Ectodermal cell (in vitro differentiated cells): Measurements from ENCODE around the gene SEZ6L2.
"Not testable (repeated sequence)": the region's sequence is repeated elsewhere in the genome, so short reads cannot be mapped to it uniquely, and the experiment has no call there.

Source experiments
- H3K27ac ChIP-seq: 2 replicates; pipeline ENCODE4 v1.7.0; 2013; ENCODE audit warnings: mild to moderate bottlenecking, low read depth, low read length; ENCODE audit not compliant: insufficient read depth, poor library complexity, severe bottlenecking
- H3K27me3 ChIP-seq: 2 replicates; pipeline ENCODE4 v1.7.0; 2013; ENCODE audit warnings: mild to moderate bottlenecking, low read length; ENCODE audit not compliant: insufficient read depth, control insufficient read depth, poor library complexity, severe bottlenecking
- H3K36me3 ChIP-seq: one replicate; pipeline ENCODE4 v1.7.0; 2013; ENCODE audit warnings: low read length; ENCODE audit not compliant: control insufficient read depth, insufficient read depth
- H3K4me1 ChIP-seq: one replicate; pipeline ENCODE4 v1.7.0; 2013; ENCODE audit warnings: low read length; ENCODE audit not compliant: control insufficient read depth, insufficient read depth
- H3K4me3 ChIP-seq: 2 replicates; pipeline ENCODE4 v1.7.0; 2013; ENCODE audit warnings: low read depth, low read length, control low read depth; ENCODE audit not compliant: insufficient read depth
- H3K9me3 ChIP-seq: 2 replicates; pipeline ENCODE4 v1.7.0; 2013; ENCODE audit warnings: mild to moderate bottlenecking, low read length, moderate library complexity; ENCODE audit not compliant: control insufficient read depth
- WGBS, 2 experiments: methylation state at CpG; one replicate each; pipeline ENCODE4 v1.1.7; 2013; ENCODE audit warnings: missing lambda C conversion rate in 2 of 2; 5-methylcytosine and 5-hydroxymethylcytosine counted together

The SEZ6L2 gene

GRCh38 chr16:29869067-29869466 lies 30.3 kb downstream of the SEZ6L2 start:
- WGBS, 2 experiments: 93 to 96% methylated on average over 8 of the region's 8 CpGs
- H3K4me3 ChIP-seq, H3K4me1 ChIP-seq, H3K9me3 ChIP-seq, H3K27me3 ChIP-seq, H3K36me3 ChIP-seq, H3K27ac ChIP-seq: not testable (repeated sequence)

- H3K27me3 ChIP-seq: no peaks in the 10 kb centered on the region
- H3K36me3 ChIP-seq: no peaks in the 10 kb centered on the region
- H3K27ac ChIP-seq: no peak overlapping the region
- H3K9me3 ChIP-seq: no peaks in the 10 kb centered on the region
- no peaks in the 10 kb centered on the region for H3K4me1 ChIP-seq
- WGBS, 2 experiments: 90 to 92% methylated on average over 8 of the region's 8 CpGs
- no peak overlapping the region for H3K4me3 ChIP-seq
Measured at GRCh38 chr16:29868396-29869009, 30.8 kb downstream of the SEZ6L2 start.

- no peaks in the 10 kb centered on the region for H3K9me3 ChIP-seq
- H3K4me3 ChIP-seq: no peak overlapping the region
- H3K4me1 ChIP-seq: no peaks in the 10 kb centered on the region
- peaks cover 8% of the 10 kb centered on the region for H3K36me3 ChIP-seq
- H3K27ac ChIP-seq: no peak overlapping the region
- WGBS, 2 experiments: 92% methylated on average over 9 of the region's 9 CpGs
- H3K27me3 ChIP-seq: no peaks in the 10 kb centered on the region
Measured at GRCh38 chr16:29864205-29864604, 35.1 kb downstream of the SEZ6L2 start.

- no peaks in the 10 kb centered on the region for H3K27me3 ChIP-seq
- 39 to 43% methylated on average over 16 of the region's 16 CpGs for WGBS, 2 experiments
- no peaks in the 10 kb centered on the region for H3K4me1 ChIP-seq
- peaks cover 8% of the 10 kb centered on the region for H3K36me3 ChIP-seq
- H3K9me3 ChIP-seq: no peaks in the 10 kb centered on the region
- peak overlapping the region; percentile 16 for H3K4me3 ChIP-seq
- H3K27ac ChIP-seq: no peak overlapping the region
Measured at GRCh38 chr16:29863669-29863984, 35.7 kb downstream of the SEZ6L2 start.

GRCh38 chr16:29862884-29863668 lies 36.3 kb downstream of the SEZ6L2 start, which contains the start of gene CDIPT:
Gene CDIPT (minus strand): TSS chr16:29863226. CDS start chr16:29862857, 369 bp downstream.
- H3K4me3 ChIP-seq: peak within 1 kb of the TSS; percentile 90
- H3K4me1 ChIP-seq: no peaks in the 10 kb centered on the region
- WGBS, 2 experiments: 0% methylated on average over 56 to 57 of the region's 57 CpGs

GRCh38 chr16:29862383-29862883 lies 36.9 kb downstream of the SEZ6L2 start:
- Histone ChIP-seq H3K27me3 (no peaks in the 10 kb centered on the region), H3K4me1 (no peaks in the 10 kb centered on the region), H3K36me3 (peaks cover 8% of the 10 kb centered on the region), H3K4me3 (peak overlapping the region; percentile 90), H3K9me3 (no peaks in the 10 kb centered on the region), H3K27ac (peak overlapping the region; percentile 98)
- WGBS, 2 experiments: 3% methylated on average over 27 of the region's 27 CpGs

More at GRCh38 chr16:29862884-29863668, 36.3 kb downstream of the SEZ6L2 start, which contains the start of gene CDIPT:
- Histone ChIP-seq H3K27me3 (no peaks in the 10 kb centered on the region), H3K36me3 (peaks cover 8% of the 10 kb centered on the region), H3K27ac (peak within 1 kb of the TSS; percentile 98), H3K9me3 (no peaks in the 10 kb centered on the region)

- WGBS, 2 experiments: 95 to 96% methylated on average over 9 of the region's 9 CpGs
- H3K27ac ChIP-seq: no peak overlapping the region
Measured at GRCh38 chr16:29860218-29860617, 39.1 kb downstream of the SEZ6L2 start.

GRCh38 chr16:29858974-29859373 lies 40.4 kb downstream of the SEZ6L2 start:
- Histone ChIP-seq H3K4me1 (no peaks in the 10 kb centered on the region), H3K9me3 (no peaks in the 10 kb centered on the region), H3K27ac (no peak overlapping the region), H3K27me3 (no peaks in the 10 kb centered on the region), H3K36me3 (peaks cover 8% of the 10 kb centered on the region), H3K4me3 (no peak overlapping the region)
- WGBS, 2 experiments: 96% methylated on average over 19 of the region's 19 CpGs

More at GRCh38 chr16:29860218-29860617, 39.1 kb downstream of the SEZ6L2 start:
- H3K4me1 ChIP-seq: no peaks in the 10 kb centered on the region
- no peaks in the 10 kb centered on the region for H3K27me3 ChIP-seq
- peaks cover 8% of the 10 kb centered on the region for H3K36me3 ChIP-seq
- H3K4me3 ChIP-seq: no peak overlapping the region
- no peaks in the 10 kb centered on the region for H3K9me3 ChIP-seq

GRCh38 chr16:29858149-29858849 lies 41.1 kb downstream of the SEZ6L2 start:
- Histone ChIP-seq H3K27me3 (no peaks in the 10 kb centered on the region), H3K4me1 (no peaks in the 10 kb centered on the region), H3K9me3 (no peaks in the 10 kb centered on the region), H3K36me3 (peaks cover 8% of the 10 kb centered on the region), H3K4me3 (no peak overlapping the region), H3K27ac (no peak overlapping the region)
- WGBS, 2 experiments: 94 to 95% methylated on average over 10 of the region's 10 CpGs
